Neuronal stem cell (in vitro differentiated cells): ENCODE results near the gene MGAT3.
A peak's percentile ranks its signal among the peaks of the same experiment; 100 is the strongest.

Source experiments
- DNase-seq: peaks from one replicate; pipeline ENCODE4 v3.0.0-alpha.2; 2013; ENCODE audit warnings: low spot score
- H2AFZ ChIP-seq: one replicate; pipeline ENCODE4 v1.6.1; 2013; ENCODE audit warnings: mild to moderate bottlenecking, low read length, inconsistent platforms
- H2AK5ac ChIP-seq: 2 replicates; pipeline ENCODE4 v1.6.1; 2013; ENCODE audit warnings: low read depth, mild to moderate bottlenecking, inconsistent platforms, low read length, moderate library complexity, mixed read lengths
- H2BK120ac ChIP-seq: 2 replicates; pipeline ENCODE4 v1.6.1; 2013; ENCODE audit warnings: low read depth, mild to moderate bottlenecking, inconsistent platforms, low read length, moderate library complexity, mixed read lengths
- H2BK12ac ChIP-seq: one replicate; pipeline ENCODE4 v1.6.1; 2013; ENCODE audit warnings: low read length, inconsistent platforms
- H2BK15ac ChIP-seq: 2 replicates; pipeline ENCODE4 v1.6.1; 2013; ENCODE audit warnings: mild to moderate bottlenecking, low read length, inconsistent platforms, mixed read lengths
- H2BK5ac ChIP-seq: one replicate; pipeline ENCODE4 v1.6.1; 2013; ENCODE audit warnings: inconsistent platforms, mild to moderate bottlenecking, low read length, moderate library complexity
- H3K14ac ChIP-seq: one replicate; pipeline ENCODE4 v1.6.1; 2013; ENCODE audit warnings: low read length, inconsistent platforms
- H3K18ac ChIP-seq: 2 replicates; pipeline ENCODE4 v1.6.1; 2013; ENCODE audit warnings: low read length, inconsistent platforms
- H3K23ac ChIP-seq: 2 replicates; pipeline ENCODE4 v1.6.1; 2013; ENCODE audit warnings: low read depth, mild to moderate bottlenecking, mixed read lengths, low read length, inconsistent platforms; ENCODE audit not compliant: poor library complexity
- H3K27ac ChIP-seq: replicated peaks from 3 replicates; pipeline ENCODE4 v1.5.1; 2013; ENCODE audit warnings: low read length, inconsistent platforms
- H3K27me3 ChIP-seq, 3 experiments: 2 replicates each; pipeline ENCODE4 v1.6.1; 2013; ENCODE audit warnings: low read length in 3 of 3, mild to moderate bottlenecking in 2 of 3, inconsistent platforms in 1 of 3, low read depth in 1 of 3, mixed read lengths in 1 of 3, moderate library complexity in 1 of 3; ENCODE audit not compliant: control insufficient read depth in 3 of 3, insufficient read depth in 3 of 3
- H3K36me3 ChIP-seq, 2 donors: replicated peaks in 1 of 2; 2 replicates each; pipeline ENCODE4 v1.6.1; 2013; ENCODE audit warnings: low read length in 2 of 2; ENCODE audit not compliant: control insufficient read depth in 2 of 2, insufficient read depth in 2 of 2
- H3K4ac ChIP-seq: 2 replicates; pipeline ENCODE4 v1.6.1; 2013; ENCODE audit warnings: inconsistent platforms, mild to moderate bottlenecking, low read length, moderate library complexity
- H3K4me1 ChIP-seq, 2 donors: 1 replicate in 1 of 2; 2 replicates in 1 of 2; pipeline ENCODE4 v1.6.1; 2013; ENCODE audit warnings: low read length in 2 of 2, low read depth in 1 of 2; ENCODE audit not compliant: control insufficient read depth in 2 of 2, insufficient read depth in 1 of 2
- H3K4me2 ChIP-seq: one replicate; pipeline ENCODE4 v1.6.1; 2013; ENCODE audit warnings: mild to moderate bottlenecking, low read length, inconsistent platforms; ENCODE audit not compliant: insufficient read depth, poor library complexity, severe bottlenecking
- H3K4me3 ChIP-seq, 2 donors: 2 replicates each; pipeline ENCODE4 v1.5.1; 2013; ENCODE audit warnings: low read length in 2 of 2, mild to moderate bottlenecking in 2 of 2, inconsistent platforms in 1 of 2, moderate library complexity in 1 of 2
- H3K79me1 ChIP-seq: one replicate; pipeline ENCODE4 v1.6.1; 2013; ENCODE audit warnings: low read depth, mild to moderate bottlenecking, inconsistent platforms, low read length, moderate library complexity
- H3K9ac ChIP-seq: one replicate; pipeline ENCODE4 v1.6.1; 2013; ENCODE audit warnings: mild to moderate bottlenecking, low read depth, low read length, inconsistent platforms; ENCODE audit not compliant: poor library complexity
- H3K9me3 ChIP-seq, 2 donors: replicated peaks in 1 of 2; 2 replicates each; pipeline versions ENCODE3 to v1.6.1; 2013; ENCODE audit warnings: low read length in 2 of 2, mild to moderate bottlenecking in 2 of 2, inconsistent platforms in 1 of 2, low read depth in 1 of 2, mixed read lengths in 1 of 2, moderate library complexity in 1 of 2; ENCODE audit not compliant: control insufficient read depth in 2 of 2, insufficient read depth in 1 of 2
- H4K8ac ChIP-seq: one replicate; pipeline ENCODE4 v1.6.1; 2013; ENCODE audit warnings: low read depth, mild to moderate bottlenecking, inconsistent platforms, low read length, moderate library complexity
- H4K91ac ChIP-seq: one replicate; pipeline ENCODE4 v1.6.1; 2013; ENCODE audit warnings: low read length, low read depth, mild to moderate bottlenecking, inconsistent platforms; ENCODE audit not compliant: poor library complexity
- WGBS, 2 donors: extraction: QIAGEN DNeasy Blood & Tissue Kit; methylation state at CpG; one replicate each; pipeline ENCODE4 v1.1.7; 2013; ENCODE audit warnings: missing lambda C conversion rate in 2 of 2, mixed read lengths in 1 of 2; ENCODE audit not compliant: insufficient read length in 2 of 2, insufficient replicate concordance in 1 of 2; ENCODE audit errors: extremely low coverage in 2 of 2; 5-methylcytosine and 5-hydroxymethylcytosine counted together

Gene MGAT3

GRCh38 chr22:39458444-39459083 lies 1.8 kb downstream of the MGAT3 start:
- Histone ChIP-seq H2AFZ (peak overlapping the region; percentile 91), H2BK15ac (no peak overlapping the region), H3K4ac (no peak overlapping the region), H3K79me1 (peaks cover 31% of the 10 kb centered on the region), H2BK120ac (no peak overlapping the region), H3K14ac (no peak overlapping the region), H3K9ac (no peak overlapping the region), H2BK5ac (no peak overlapping the region), H3K9me3 (peaks cover 0 to 2% of the 10 kb centered on the region in 2 donors), H3K27me3 (peaks cover 0 to 5% (median 0%) of the 10 kb centered on the region in 3 experiments), H3K4me2 (peak overlapping the region; percentile 63), H4K8ac (no peak overlapping the region), H3K4me1 (peaks cover 27 to 33% of the 10 kb centered on the region in 2 donors), H2BK12ac (no peak overlapping the region), H3K36me3 (no peaks in the 10 kb centered on the region), H2AK5ac (peak overlapping the region; percentile 72), H3K23ac (peak overlapping the region; percentile 8), H4K91ac (no peak overlapping the region), H3K18ac (peak overlapping the region; percentile 98), H3K4me3 (peak overlapping the region; percentile 68 to 84), H3K27ac (no peak overlapping the region)
- no CpG with 5 or more reads among the region's 10 CpGs for WGBS, 2 donors
- no peak for DNase-seq

DNA sequence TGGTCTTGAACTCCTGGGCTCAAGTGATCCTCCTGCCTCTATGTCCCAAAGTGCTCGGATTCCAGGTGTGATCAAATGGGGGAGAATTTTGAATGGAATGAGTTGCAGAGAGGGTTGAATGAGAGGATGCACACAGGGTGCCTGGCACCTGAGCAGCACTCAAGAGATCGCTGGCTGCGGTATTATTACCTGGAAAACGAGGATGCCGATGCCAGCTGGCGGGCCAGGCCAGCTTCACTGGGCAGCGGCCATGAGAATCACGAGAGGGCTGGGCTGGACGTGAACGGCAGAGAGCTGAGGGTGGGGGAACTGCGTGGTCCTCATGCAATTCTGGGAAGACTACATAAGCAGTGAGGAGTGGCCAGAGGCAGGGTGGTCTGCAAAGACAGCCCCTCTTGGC lies 2.9 kb downstream of the MGAT3 start:
- no peak overlapping the region for H2BK12ac ChIP-seq
- no peak overlapping the region for H3K4ac ChIP-seq
- no peak overlapping the region for H3K9ac ChIP-seq
- no peak for DNase-seq
- peak overlapping the region; percentile 11 for H3K4me2 ChIP-seq
- peak overlapping the region; percentile 73 for H3K23ac ChIP-seq
- no CpG with 5 or more reads among the region's 11 CpGs for WGBS, 2 donors
- no peak overlapping the region for H2BK120ac ChIP-seq
- H3K36me3 ChIP-seq = no peaks in the 10 kb centered on the region
- peak overlapping the region; percentile 43 for H4K8ac ChIP-seq
- H3K79me1 ChIP-seq = peaks cover 35% of the 10 kb centered on the region
- H3K27ac ChIP-seq = no peak overlapping the region
- no peak overlapping the region for H2BK15ac ChIP-seq
- peak overlapping the region; percentile 38 for H3K18ac ChIP-seq
- H3K4me3 ChIP-seq = no peak overlapping the region
- H3K4me1 ChIP-seq = peaks cover 16 to 22% of the 10 kb centered on the region in 2 donors
- peaks cover 0 to 5% (median 0%) of the 10 kb centered on the region in 3 experiments for H3K27me3 ChIP-seq
- no peak overlapping the region for H2BK5ac ChIP-seq
- H4K91ac ChIP-seq = no peak overlapping the region
- peak overlapping the region; percentile 56 for H2AK5ac ChIP-seq
- no peak overlapping the region for H3K14ac ChIP-seq
- H2AFZ ChIP-seq = no peak overlapping the region
- peaks cover 0 to 2% of the 10 kb centered on the region in 2 donors for H3K9me3 ChIP-seq

DNA sequence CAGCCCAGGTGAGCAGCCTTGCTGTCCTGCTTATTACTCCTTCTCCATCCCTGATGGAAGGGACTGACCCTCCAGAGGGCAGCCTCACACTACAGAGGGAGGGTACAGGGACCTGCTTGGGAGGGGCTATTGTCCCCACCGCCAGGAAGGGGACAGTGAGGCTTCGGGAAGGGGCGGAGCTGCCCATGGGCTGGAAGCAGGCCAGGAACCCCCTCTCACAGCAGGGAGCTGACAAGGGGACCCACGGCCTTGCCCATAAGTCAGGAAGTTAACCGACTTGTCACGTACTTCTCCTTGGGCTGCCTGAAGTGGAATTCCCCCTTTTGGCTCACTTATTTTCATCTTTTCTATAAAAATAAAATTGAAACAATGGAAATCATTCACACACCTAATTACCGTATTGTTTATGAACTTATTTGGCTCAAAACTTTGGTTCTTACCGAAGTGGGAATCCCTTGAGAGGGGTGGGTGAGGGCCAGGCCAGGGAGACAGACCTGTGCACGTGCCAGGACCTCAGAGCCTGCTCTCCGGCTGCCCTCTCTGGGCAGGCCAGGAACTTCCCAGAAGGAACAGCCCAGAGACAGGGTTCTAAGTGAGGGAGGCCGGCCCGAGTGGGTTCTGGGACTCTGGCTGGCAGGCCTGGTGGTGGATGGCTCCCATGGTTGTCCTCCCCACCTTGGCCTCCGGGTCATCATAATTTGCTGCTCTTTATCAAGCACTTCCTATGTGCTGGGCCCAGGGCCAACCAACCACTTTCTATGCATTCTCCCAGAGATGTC lies 5.8 kb downstream of the MGAT3 start:
- Histone ChIP-seq H2AFZ (no peak overlapping the region), H3K27me3 (peaks cover 0 to 2% (median 0%) of the 10 kb centered on the region in 3 experiments), H2BK120ac (no peak overlapping the region), H3K4me3 (no peak overlapping the region), H3K4me2 (no peak overlapping the region), H4K91ac (no peak overlapping the region), H2BK12ac (no peak overlapping the region), H3K27ac (no peak overlapping the region), H4K8ac (no peak overlapping the region), H2BK5ac (no peak overlapping the region), H3K4ac (no peak overlapping the region), H3K9me3 (no peaks in the 10 kb centered on the region), H2AK5ac (no peak overlapping the region), H3K18ac (peak overlapping the region; percentile 53), H2BK15ac (peak overlapping the region; percentile 55), H3K14ac (no peak overlapping the region), H3K9ac (no peak overlapping the region), H3K79me1 (peaks cover 32% of the 10 kb centered on the region), H3K23ac (no peak overlapping the region), H3K4me1 (peaks cover 11 to 23% of the 10 kb centered on the region in 2 donors), H3K36me3 (no peaks in the 10 kb centered on the region)
- whole genome bisulfite sequencing, 2 donors = no CpG with 5 or more reads among the region's 13 CpGs
- DNase-seq = no peak

GRCh38 chr22:39463277-39463676 lies 6.5 kb downstream of the MGAT3 start:
- no peak for DNase-seq
- Histone ChIP-seq H3K9me3 (no peaks in the 10 kb centered on the region), H3K14ac (no peak overlapping the region), H3K4me1 (peaks cover 11 to 19% of the 10 kb centered on the region in 2 donors), H2AK5ac (no peak overlapping the region), H2BK5ac (no peak overlapping the region), H2BK120ac (no peak overlapping the region), H3K4me2 (no peak overlapping the region), H3K23ac (peak overlapping the region; percentile 34), H3K9ac (peak overlapping the region; percentile 44), H3K18ac (no peak overlapping the region), H3K27me3 (peaks cover 0 to 2% (median 0%) of the 10 kb centered on the region in 3 experiments), H3K79me1 (peaks cover 34% of the 10 kb centered on the region), H3K4me3 (no peak overlapping the region), H2BK15ac (peak overlapping the region; percentile 55), H3K36me3 (no peaks in the 10 kb centered on the region), H3K4ac (no peak overlapping the region), H2BK12ac (no peak overlapping the region), H4K8ac (no peak overlapping the region), H4K91ac (no peak overlapping the region), H3K27ac (no peak overlapping the region), H2AFZ (no peak overlapping the region)
- no CpG with 5 or more reads among the region's 6 CpGs for WGBS, 2 donors
